WTC11 (cell line): ENCODE results near the gene IL17RB. TPM values are rescaled to one million over a fixed set of nuclear protein-coding genes. Genes with fewer than 3 reads are reported as not detected.

Experiments
- ATAC-seq: fragments of 200-7000 bp; cut with Tn5 transposase; 2 replicates; pipeline ENCODE4 v1.10.0; 2021; ENCODE audit warnings: mild to moderate bottlenecking, moderate library complexity
- CTCF ChIA-PET: fragments of 300-600 bp; sonication (Branson Sonifier 250); formaldehyde crosslinking; loops from one replicate; lab custom pipeline; 2021; ENCODE audit warnings: antibody characterized with exemption; lab: Charles Lee
- POLR2A ChIA-PET: fragments of 350-600 bp; sonication (Branson Sonifier 250); formaldehyde crosslinking; loops from one replicate; lab custom pipeline; 2021; ENCODE audit warnings: antibody characterized with exemption; lab: Charles Lee
- DNase-seq: peaks from one replicate; pipeline ENCODE4 v3.0.0; 2021; ENCODE audit warnings: low spot score
- H3K27ac Mint-ChIP-seq: 2 replicates; pipeline ENCODE4 v1.8.0; 2021; ENCODE audit warnings: mixed read lengths
- H3K27me3 Mint-ChIP-seq: 2 replicates; pipeline ENCODE4 v1.8.0; 2021; ENCODE audit warnings: low read depth, mild to moderate bottlenecking, moderate library complexity, mixed read lengths
- H3K36me3 Mint-ChIP-seq: 2 replicates; pipeline ENCODE4 v1.8.0; 2021; ENCODE audit warnings: mixed read lengths
- H3K4me1 Mint-ChIP-seq: 2 replicates; pipeline ENCODE4 v1.8.0; 2022; ENCODE audit warnings: mixed read lengths
- H3K4me3 Mint-ChIP-seq: 2 replicates; pipeline ENCODE4 v1.8.0; 2021; ENCODE audit warnings: mild to moderate bottlenecking, moderate library complexity, mixed read lengths
- H3K9me3 Mint-ChIP-seq: 2 replicates; pipeline ENCODE4 v1.8.0; 2021; ENCODE audit warnings: mixed read lengths
- AR ChIP-seq: fragments of 250-450 bp; sonication (Bioruptor Pico); IDR thresholded peaks from 2 replicates; pipeline ENCODE4 v1.9.0; 2021; ENCODE audit warnings: mild to moderate bottlenecking
- ATF6 ChIP-seq: sonication (generic); formaldehyde crosslinking; IDR thresholded peaks from 2 replicates; pipeline ENCODE4 v1.8.1; 2023; ENCODE audit warnings: mild to moderate bottlenecking, missing genetic modification reagents
- CBFB ChIP-seq: sonication (generic); formaldehyde crosslinking; IDR thresholded peaks from 2 replicates; pipeline ENCODE4 v1.8.1; 2022; ENCODE audit warnings: mild to moderate bottlenecking, low read depth, missing genetic modification reagents
- CREM ChIP-seq: sonication (generic); formaldehyde crosslinking; IDR thresholded peaks from 2 replicates; pipeline ENCODE4 v1.8.1; 2022; ENCODE audit warnings: mild to moderate bottlenecking, missing genetic modification reagents, moderate library complexity
- CTCF ChIP-seq: fragments of 200-600 bp; IDR thresholded peaks from 2 replicates; pipeline ENCODE4 v1.8.0; 2022; ENCODE audit warnings: antibody characterized with exemption
- E2F4 ChIP-seq: sonication (generic); formaldehyde crosslinking; IDR thresholded peaks from 2 replicates; pipeline ENCODE4 v1.8.1; 2022; ENCODE audit warnings: low read depth, mild to moderate bottlenecking, moderate library complexity, missing genetic modification reagents, borderline replicate concordance
- EMX1 ChIP-seq: fragments of 250-450 bp; sonication (Bioruptor Pico); IDR thresholded peaks from 2 replicates; pipeline ENCODE4 v1.8.0; 2021; ENCODE audit warnings: mild to moderate bottlenecking
- ESRRA ChIP-seq: sonication (generic); formaldehyde crosslinking; IDR thresholded peaks from 2 replicates; pipeline ENCODE4 v1.8.1; 2022; ENCODE audit warnings: mild to moderate bottlenecking, missing genetic modification reagents, borderline replicate concordance
- ETV6 ChIP-seq: sonication (generic); formaldehyde crosslinking; IDR thresholded peaks from 2 replicates; pipeline ENCODE4 v1.8.1; 2022; ENCODE audit warnings: mild to moderate bottlenecking, missing genetic modification reagents
- FOXJ3 ChIP-seq: sonication (generic); formaldehyde crosslinking; IDR thresholded peaks from 2 replicates; pipeline ENCODE4 v1.9.0; 2021; ENCODE audit warnings: missing genetic modification reagents, mild to moderate bottlenecking, borderline replicate concordance
- FOXK1 ChIP-seq: sonication (generic); formaldehyde crosslinking; IDR thresholded peaks from 2 replicates; pipeline ENCODE4 v1.8.0; 2022; ENCODE audit warnings: mild to moderate bottlenecking, moderate library complexity, missing genetic modification reagents
- GABPB1 ChIP-seq: sonication (generic); formaldehyde crosslinking; IDR thresholded peaks from 2 replicates; pipeline ENCODE4 v1.8.1; 2023; ENCODE audit warnings: mild to moderate bottlenecking, missing genetic modification reagents
- GRHL2 ChIP-seq: fragments of 250-450 bp; sonication (Bioruptor Pico); IDR thresholded peaks from 2 replicates; pipeline ENCODE4 v1.8.0; 2022; ENCODE audit warnings: mild to moderate bottlenecking, moderate library complexity; ENCODE audit not compliant: insufficient replicate concordance, severe bottlenecking
- JAZF1 ChIP-seq: fragments of 250-450 bp; sonication (Bioruptor Pico); IDR thresholded peaks from 2 replicates; pipeline ENCODE4 v1.9.0; 2021; ENCODE audit warnings: moderate library complexity, mild to moderate bottlenecking, inconsistent platforms
- MLX ChIP-seq: sonication (generic); formaldehyde crosslinking; IDR thresholded peaks from 2 replicates; pipeline ENCODE4 v1.8.1; 2023; ENCODE audit warnings: mild to moderate bottlenecking, missing genetic modification reagents, moderate library complexity
- NFATC4 ChIP-seq: fragments of 250-450 bp; sonication (Bioruptor Pico); IDR thresholded peaks from 2 replicates; pipeline ENCODE4 v1.9.0; 2021; ENCODE audit warnings: mild to moderate bottlenecking
- NFE2L1 ChIP-seq: sonication (generic); formaldehyde crosslinking; IDR thresholded peaks from 2 replicates; pipeline ENCODE4 v1.8.1; 2023; ENCODE audit warnings: missing genetic modification reagents
- NFYB ChIP-seq: sonication (generic); formaldehyde crosslinking; conservative IDR thresholded peaks from 2 replicates; pipeline ENCODE4 v1.8.0; 2022; ENCODE audit warnings: low read depth, missing genetic modification reagents
- NR1H2 ChIP-seq: sonication (generic); formaldehyde crosslinking; IDR thresholded peaks from 2 replicates; pipeline ENCODE4 v1.9.0; 2021; ENCODE audit warnings: mild to moderate bottlenecking, moderate library complexity, missing genetic modification reagents
- RORB ChIP-seq: fragments of 250-450 bp; sonication (Bioruptor Pico); IDR thresholded peaks from 2 replicates; pipeline ENCODE4 v1.9.0; 2021; ENCODE audit warnings: mild to moderate bottlenecking
- SOX15 ChIP-seq: fragments of 250-450 bp; sonication (Bioruptor Pico); IDR thresholded peaks from 2 replicates; pipeline ENCODE4 v1.9.0; 2021; ENCODE audit warnings: mild to moderate bottlenecking
- SP1 ChIP-seq: sonication (generic); formaldehyde crosslinking; conservative IDR thresholded peaks from 2 replicates; pipeline ENCODE4 v1.8.1; 2022; ENCODE audit warnings: missing genetic modification reagents
- TCF7 ChIP-seq: sonication (generic); formaldehyde crosslinking; IDR thresholded peaks from 2 replicates; pipeline ENCODE4 v1.8.0; 2022; ENCODE audit warnings: mild to moderate bottlenecking, low read depth, missing genetic modification reagents, moderate library complexity
- TP53 ChIP-seq: sonication (generic); formaldehyde crosslinking; IDR thresholded peaks from 2 replicates; pipeline ENCODE4 v1.8.1; 2023; ENCODE audit warnings: mild to moderate bottlenecking, missing genetic modification reagents
- USF1 ChIP-seq: sonication (generic); formaldehyde crosslinking; IDR thresholded peaks from 2 replicates; pipeline ENCODE4 v1.8.0; 2022; ENCODE audit warnings: mild to moderate bottlenecking, missing genetic modification reagents
- ZNF219 ChIP-seq: sonication (generic); formaldehyde crosslinking; IDR thresholded peaks from 2 replicates; pipeline ENCODE4 v1.8.0; 2023; ENCODE audit warnings: missing genetic modification reagents, mild to moderate bottlenecking, borderline replicate concordance
- ZNF263 ChIP-seq: sonication (generic); formaldehyde crosslinking; IDR thresholded peaks from 2 replicates; pipeline ENCODE4 v1.8.1; 2022; ENCODE audit warnings: low read depth, mild to moderate bottlenecking, moderate library complexity, missing genetic modification reagents
- total RNA-seq: library from RNA; stranded (reverse); gene quantifications from 3 replicates; pipeline ENCODE4 v1.2.3, GENCODE V29; 2021

IL17RB gene
- total RNA-seq, 1 experiment from 2014 or later = 5.6 TPM

GRCh38 chr3:53809764-53810400 lies 36.5 kb upstream of the IL17RB start:
- DNase-seq = no peak
- H3K4me3 Mint-ChIP-seq = no peak overlapping the region
- no peak overlapping the region for H3K27ac Mint-ChIP-seq
- H3K36me3 Mint-ChIP-seq = no peaks in the 10 kb centered on the region
- ATAC-seq = no peak
- ChIA-PET CTCF (interaction anchor here (2.1 kb wide), 1 partner anchor 99 kb away, joined by 6 read pairs; no protein-coding TSS in a partner anchor), POLR2A (interaction anchor here (0.7 kb wide), 2 partner anchors 12 to 13 kb away, joined by 3 to 7 read pairs; no protein-coding TSS in a partner anchor)
- peaks cover 5% of the 10 kb centered on the region; the same call in 1 of the 2 replicates for H3K4me1 Mint-ChIP-seq
- TF ChIP-seq TP53 (CRISPR knock-in tag) = no peak
- TF ChIP-seq RORB (CRISPR knock-in tag) = no peak
- no peak for TF ChIP-seq NFE2L1 (CRISPR knock-in tag)
- no peak for TF ChIP-seq ETV6 (CRISPR knock-in tag)
- TF ChIP-seq SP1 (CRISPR knock-in tag) = no peak
- TF ChIP-seq ATF6 (CRISPR knock-in tag) = no peak
- no peak for TF ChIP-seq GRHL2 (CRISPR knock-in tag)
- no peak for TF ChIP-seq CREM (CRISPR knock-in tag)
- TF ChIP-seq EMX1 (CRISPR knock-in tag) = no peak
- no peak for TF ChIP-seq MLX (CRISPR knock-in tag)
- TF ChIP-seq ZNF263 (CRISPR knock-in tag) = no peak
- TF ChIP-seq NR1H2 (CRISPR knock-in tag) = no peak
- TF ChIP-seq NFYB = no peak
- TF ChIP-seq E2F4 = no peak
- no peaks in the 10 kb centered on the region for H3K9me3 Mint-ChIP-seq
- H3K27me3 Mint-ChIP-seq = no peaks in the 10 kb centered on the region

- no peak for DNase-seq
- ATAC-seq = no peak
- Mint-ChIP-seq H3K9me3 (no peaks in the 10 kb centered on the region), H3K4me3 (no peak overlapping the region), H3K27me3 (no peaks in the 10 kb centered on the region), H3K27ac (no peak overlapping the region), H3K36me3 (no peaks in the 10 kb centered on the region), H3K4me1 (no peaks in the 10 kb centered on the region)
- POLR2A ChIA-PET = interaction anchor here (0.7 kb wide), 1 partner anchor 56 kb away, joined by 3 read pairs; no protein-coding TSS in a partner anchor
- CTCF ChIA-PET = interaction anchor here (0.6 to 2.1 kb wide), 3 partner anchors 23 to 222 kb away, joined by 3 to 6 read pairs (median 3); no protein-coding TSS in a partner anchor
- no peak for TF ChIP-seq AR (CRISPR knock-in tag)
- no peak for TF ChIP-seq FOXJ3
- TF ChIP-seq JAZF1 (CRISPR knock-in tag) = no peak
- no peak for TF ChIP-seq ZNF219 (CRISPR knock-in tag)
- no peak for TF ChIP-seq SOX15 (CRISPR knock-in tag)
- no peak for TF ChIP-seq USF1 (CRISPR knock-in tag)
- no peak for TF ChIP-seq FOXK1 (CRISPR knock-in tag)
- TF ChIP-seq CTCF = no peak
- TF ChIP-seq GABPB1 (CRISPR knock-in tag) = no peak
- no peak for TF ChIP-seq NFATC4
- TF ChIP-seq CBFB (CRISPR knock-in tag) = no peak
- no peak for TF ChIP-seq TP53 (CRISPR knock-in tag)
- TF ChIP-seq ESRRA (CRISPR knock-in tag) = no peak
- no peak for TF ChIP-seq TCF7 (CRISPR knock-in tag)
Observed at GRCh38 chr3:53811143-53811927, 35.0 kb upstream of the IL17RB start.
